K562 (cell line): Measurements from ENCODE around the gene STPG2. TPM values are rescaled to one million over a fixed set of nuclear protein-coding genes. Genes with fewer than 3 reads are reported as not detected.

Experiments used
- ILK ChIP-seq: fragments of 450-650 bp; IDR thresholded peaks from 2 replicates; pipeline ENCODE4 v1.6.1; 2016; ENCODE audit warnings: missing genetic modification characterization, low read depth, mild to moderate bottlenecking, missing compliant biosample characterization, moderate library complexity, borderline replicate concordance
- LEF1 ChIP-seq: fragments of 450-650 bp; IDR thresholded peaks from 2 replicates; pipeline ENCODE4 v1.6.1; 2016; ENCODE audit warnings: mild to moderate bottlenecking
- SNIP1 ChIP-seq: fragments of 450-650 bp; IDR thresholded peaks from 2 replicates; pipeline ENCODE4 v1.7.1; 2017; ENCODE audit warnings: low read depth, mild to moderate bottlenecking
- ZKSCAN8 ChIP-seq: fragments of 200-800 bp; sonication (Bioruptor generic); IDR thresholded peaks from 2 replicates; pipeline ENCODE4 v1.6.1; 2016; ENCODE audit warnings: missing genetic modification characterization, missing compliant biosample characterization
- ZNF589 ChIP-seq: fragments of 200-800 bp; sonication (Bioruptor generic); IDR thresholded peaks from 2 replicates; pipeline ENCODE4 v1.6.1; 2016; ENCODE audit warnings: low read depth, missing genetic modification characterization, missing compliant biosample characterization
- polyA plus RNA-seq, 8 experiments: library from polyadenylated mRNA; depleted of rRNA in 4 of 8; stranded (reverse) in 5 of 8; unstranded in 3 of 8; fragments of >200 nt; fragmentation: Nextera tagmentation in 2 of 8; fragmentation: Illumina TruSeq in 1 of 8; extraction: Ambion mirVana in 2 of 8; extraction: Trizol in 1 of 8; gene quantifications; 2 replicates each; pipeline versions ENCODE4 v1.2.1 to v1.2.3, GENCODE V29; 2011 to 2014; ENCODE audit warnings: inconsistent platforms in 1 of 8, missing spikeins in 1 of 8
- total RNA-seq, 7 experiments: library from RNA; depleted of rRNA in 6 of 7; stranded (reverse); fragments of >200 nt in 6 of 7; fragmentation: Illumina TruSeq in 2 of 7; extraction: Trizol in 2 of 7; gene quantifications; 2 replicates each; pipeline versions ENCODE4 v1.2.1 to v1.2.3, GENCODE V29; 2011 to 2021; ENCODE audit warnings: low replicate concordance in 1 of 7
- TF ChIP-seq, protein P1 (sequence below): sonication (generic); formaldehyde crosslinking; IDR thresholded peaks from 2 replicates; pipeline ENCODE4 v1.8.0; 2022; ENCODE audit warnings: mild to moderate bottlenecking, missing genetic modification reagents
- TF ChIP-seq, protein P2 (sequence below): fragments of 250-450 bp; sonication (Bioruptor Pico); IDR thresholded peaks from 2 replicates; pipeline ENCODE4 v1.4.0; 2020
- TF ChIP-seq, protein P3 (sequence below): fragments of 250-450 bp; sonication (Bioruptor Pico); IDR thresholded peaks from 2 replicates; pipeline ENCODE4 v1.8.0; 2021; ENCODE audit warnings: mild to moderate bottlenecking, moderate library complexity
- TF ChIP-seq, protein P4 (sequence below), 2 experiments: fragments of 200-800 bp in 1 of 2; sonication (Bioruptor generic) in 1 of 2; sonication (generic) in 1 of 2; formaldehyde crosslinking in 1 of 2; IDR thresholded peaks in 1 of 2; conservative IDR thresholded peaks in 1 of 2; 2 replicates each; pipeline versions ENCODE4 v1.5.0 to v1.6.1; 2016 to 2020; ENCODE audit warnings: missing compliant biosample characterization in 1 of 2, missing genetic modification characterization in 1 of 2, missing genetic modification reagents in 1 of 2

STPG2 gene
- total and polyA plus RNA-seq, 9 of the 15 experiments (the other 6 are each of a cell fraction or from before 2014, with no cell fraction given): not detected

DNA sequence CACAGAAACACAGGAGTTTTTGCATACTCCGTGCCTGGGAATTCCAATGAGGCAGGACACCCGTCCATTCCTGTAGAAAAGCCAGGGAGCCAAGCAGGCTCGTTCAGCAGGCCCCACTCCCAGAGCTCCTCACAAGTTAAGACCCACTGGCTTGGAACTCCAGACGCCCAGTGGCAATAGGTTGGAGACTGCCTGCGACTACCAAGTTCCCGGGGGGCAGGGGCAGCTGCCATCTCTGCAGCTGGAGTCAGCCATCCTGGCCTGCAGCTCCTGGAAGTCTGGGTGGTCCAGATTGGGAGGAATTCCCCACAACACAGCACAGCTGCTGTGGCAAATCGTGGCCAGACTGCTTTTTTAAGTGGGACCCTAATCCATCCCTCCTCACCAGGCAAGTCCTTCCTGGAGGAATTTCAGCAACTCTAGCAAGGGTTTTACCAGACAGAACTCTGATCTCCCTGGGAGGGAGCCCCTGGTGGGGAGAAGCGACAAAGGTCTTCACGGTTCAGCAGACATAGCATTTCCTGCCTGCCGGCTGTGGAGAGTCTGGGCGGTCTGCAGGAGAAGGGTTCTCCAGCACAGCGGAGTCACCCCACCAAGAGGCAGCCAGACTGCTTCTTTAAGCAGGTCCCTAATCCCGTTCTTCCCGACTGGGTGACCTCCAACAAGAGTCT, 231.9 kb downstream of the STPG2 start (continued):
- TF ChIP-seq, protein P1, sequence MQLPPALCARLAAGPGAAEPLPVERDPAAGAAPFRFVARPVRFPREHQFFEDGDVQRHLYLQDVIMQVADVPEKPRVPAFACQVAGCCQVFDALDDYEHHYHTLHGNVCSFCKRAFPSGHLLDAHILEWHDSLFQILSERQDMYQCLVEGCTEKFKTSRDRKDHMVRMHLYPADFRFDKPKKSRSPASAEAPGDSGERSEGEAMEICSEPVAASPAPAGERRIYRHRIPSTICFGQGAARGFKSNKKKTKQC (CRISPR knock-in tag): no peak
- TF ChIP-seq ZNF589 (CRISPR knock-in tag) (no peak), SNIP1 (no peak), ILK (no peak), LEF1 (no peak), ZKSCAN8 (CRISPR knock-in tag) (no peak)
- TF ChIP-seq, protein P2, sequence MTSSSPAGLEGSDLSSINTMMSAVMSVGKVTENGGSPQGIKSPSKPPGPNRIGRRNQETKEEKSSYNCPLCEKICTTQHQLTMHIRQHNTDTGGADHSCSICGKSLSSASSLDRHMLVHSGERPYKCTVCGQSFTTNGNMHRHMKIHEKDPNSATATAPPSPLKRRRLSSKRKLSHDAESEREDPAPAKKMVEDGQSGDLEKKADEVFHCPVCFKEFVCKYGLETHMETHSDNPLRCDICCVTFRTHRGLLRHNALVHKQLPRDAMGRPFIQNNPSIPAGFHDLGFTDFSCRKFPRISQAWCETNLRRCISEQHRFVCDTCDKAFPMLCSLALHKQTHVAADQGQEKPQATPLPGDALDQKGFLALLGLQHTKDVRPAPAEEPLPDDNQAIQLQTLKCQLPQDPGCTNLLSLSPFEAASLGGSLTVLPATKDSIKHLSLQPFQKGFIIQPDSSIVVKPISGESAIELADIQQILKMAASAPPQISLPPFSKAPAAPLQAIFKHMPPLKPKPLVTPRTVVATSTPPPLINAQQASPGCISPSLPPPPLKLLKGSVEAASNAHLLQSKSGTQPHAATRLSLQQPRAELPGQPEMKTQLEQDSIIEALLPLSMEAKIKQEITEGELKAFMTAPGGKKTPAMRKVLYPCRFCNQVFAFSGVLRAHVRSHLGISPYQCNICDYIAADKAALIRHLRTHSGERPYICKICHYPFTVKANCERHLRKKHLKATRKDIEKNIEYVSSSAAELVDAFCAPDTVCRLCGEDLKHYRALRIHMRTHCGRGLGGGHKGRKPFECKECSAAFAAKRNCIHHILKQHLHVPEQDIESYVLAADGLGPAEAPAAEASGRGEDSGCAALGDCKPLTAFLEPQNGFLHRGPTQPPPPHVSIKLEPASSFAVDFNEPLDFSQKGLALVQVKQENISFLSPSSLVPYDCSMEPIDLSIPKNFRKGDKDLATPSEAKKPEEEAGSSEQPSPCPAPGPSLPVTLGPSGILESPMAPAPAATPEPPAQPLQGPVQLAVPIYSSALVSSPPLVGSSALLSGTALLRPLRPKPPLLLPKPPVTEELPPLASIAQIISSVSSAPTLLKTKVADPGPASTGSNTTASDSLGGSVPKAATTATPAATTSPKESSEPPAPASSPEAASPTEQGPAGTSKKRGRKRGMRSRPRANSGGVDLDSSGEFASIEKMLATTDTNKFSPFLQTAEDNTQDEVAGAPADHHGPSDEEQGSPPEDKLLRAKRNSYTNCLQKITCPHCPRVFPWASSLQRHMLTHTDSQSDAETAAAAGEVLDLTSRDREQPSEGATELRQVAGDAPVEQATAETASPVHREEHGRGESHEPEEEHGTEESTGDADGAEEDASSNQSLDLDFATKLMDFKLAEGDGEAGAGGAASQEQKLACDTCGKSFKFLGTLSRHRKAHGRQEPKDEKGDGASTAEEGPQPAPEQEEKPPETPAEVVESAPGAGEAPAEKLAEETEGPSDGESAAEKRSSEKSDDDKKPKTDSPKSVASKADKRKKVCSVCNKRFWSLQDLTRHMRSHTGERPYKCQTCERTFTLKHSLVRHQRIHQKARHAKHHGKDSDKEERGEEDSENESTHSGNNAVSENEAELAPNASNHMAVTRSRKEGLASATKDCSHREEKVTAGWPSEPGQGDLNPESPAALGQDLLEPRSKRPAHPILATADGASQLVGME (CRISPR knock-in tag): no peak
- TF ChIP-seq, protein P3, sequence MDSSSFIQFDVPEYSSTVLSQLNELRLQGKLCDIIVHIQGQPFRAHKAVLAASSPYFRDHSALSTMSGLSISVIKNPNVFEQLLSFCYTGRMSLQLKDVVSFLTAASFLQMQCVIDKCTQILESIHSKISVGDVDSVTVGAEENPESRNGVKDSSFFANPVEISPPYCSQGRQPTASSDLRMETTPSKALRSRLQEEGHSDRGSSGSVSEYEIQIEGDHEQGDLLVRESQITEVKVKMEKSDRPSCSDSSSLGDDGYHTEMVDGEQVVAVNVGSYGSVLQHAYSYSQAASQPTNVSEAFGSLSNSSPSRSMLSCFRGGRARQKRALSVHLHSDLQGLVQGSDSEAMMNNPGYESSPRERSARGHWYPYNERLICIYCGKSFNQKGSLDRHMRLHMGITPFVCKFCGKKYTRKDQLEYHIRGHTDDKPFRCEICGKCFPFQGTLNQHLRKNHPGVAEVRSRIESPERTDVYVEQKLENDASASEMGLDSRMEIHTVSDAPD: no peak
- TF ChIP-seq, protein P4, sequence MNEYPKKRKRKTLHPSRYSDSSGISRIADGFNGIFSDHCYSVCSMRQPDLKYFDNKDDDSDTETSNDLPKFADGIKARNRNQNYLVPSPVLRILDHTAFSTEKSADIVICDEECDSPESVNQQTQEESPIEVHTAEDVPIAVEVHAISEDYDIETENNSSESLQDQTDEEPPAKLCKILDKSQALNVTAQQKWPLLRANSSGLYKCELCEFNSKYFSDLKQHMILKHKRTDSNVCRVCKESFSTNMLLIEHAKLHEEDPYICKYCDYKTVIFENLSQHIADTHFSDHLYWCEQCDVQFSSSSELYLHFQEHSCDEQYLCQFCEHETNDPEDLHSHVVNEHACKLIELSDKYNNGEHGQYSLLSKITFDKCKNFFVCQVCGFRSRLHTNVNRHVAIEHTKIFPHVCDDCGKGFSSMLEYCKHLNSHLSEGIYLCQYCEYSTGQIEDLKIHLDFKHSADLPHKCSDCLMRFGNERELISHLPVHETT (CRISPR knock-in tag; conservative IDR thresholded peaks at IDR 0.05 in 1 of 2, IDR thresholded peaks at IDR 0.05 in 1 of 2): no peak
